ENCODE data around the gene PIK3CB. TPM values are rescaled to one million over a fixed set of nuclear protein-coding genes. Genes with fewer than 3 reads are reported as not detected.

Gene PIK3CB
- total and polyA plus RNA-seq, 2 of the 8 experiments (the other 6 are each of a cell fraction or from before 2014, with no cell fraction given) = 8.3 to 35.2 TPM

DNA sequence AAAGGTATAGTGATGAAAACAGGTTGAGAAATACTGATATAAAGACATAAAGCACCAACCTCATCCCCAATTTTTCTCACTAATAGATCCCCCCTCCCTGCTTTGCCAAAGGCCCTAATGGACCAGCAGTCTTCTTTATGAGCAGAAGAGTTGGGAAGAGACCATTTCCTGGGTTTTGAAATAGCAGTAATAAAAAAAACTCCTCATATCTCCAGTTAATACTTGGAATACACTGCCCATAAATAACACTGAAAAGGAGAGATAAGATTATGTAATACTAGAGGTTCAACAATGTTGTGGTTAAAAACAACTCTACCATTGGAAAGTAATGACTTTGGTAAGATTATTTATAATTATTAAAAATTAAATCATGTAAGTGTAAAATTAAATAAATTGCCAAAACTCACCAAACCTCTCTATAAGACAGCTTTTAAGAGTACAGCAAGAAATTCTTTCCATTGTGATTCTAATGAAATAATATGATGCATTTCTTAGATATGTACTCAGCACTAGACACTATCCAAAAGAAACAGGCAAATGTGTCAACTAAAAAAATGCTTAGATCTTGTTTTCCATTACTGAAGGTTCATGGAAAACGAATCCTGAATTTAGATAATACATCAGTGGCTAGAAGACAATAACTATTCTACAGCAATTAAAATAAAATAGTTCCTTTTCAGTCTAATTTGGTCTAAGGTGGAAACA lies 137.9 kb downstream of the PIK3CB start (continued):
- TF ChIP-seq JUN (IDR thresholded peaks at IDR 0.05; ENCODE audit: low read depth, low read length) = no peak
- no peak for TF ChIP-seq SIRT6 (IDR thresholded peaks at IDR 0.05; ENCODE audit: low read length)
- TF ChIP-seq TEAD4 (IDR thresholded peaks at IDR 0.05; ENCODE audit: low read depth, low read length) = no peak
- TF ChIP-seq SIN3A (conservative IDR thresholded peaks at IDR 0.05 in 1 of 2, IDR thresholded peaks at IDR 0.05 in 1 of 2; ENCODE audit: low read depth in 1 of 2, low read length in 2 of 2) = no peak
- no peak for TF ChIP-seq JUND (IDR thresholded peaks at IDR 0.05; ENCODE audit: low read length)
- no peak for TF ChIP-seq BCL11A (IDR thresholded peaks at IDR 0.05; ENCODE audit: low read depth in 2 of 2, low read length in 2 of 2)
